ENCODE measurements around the gene HDAC9.

- TF ChIP-seq, protein P1, sequence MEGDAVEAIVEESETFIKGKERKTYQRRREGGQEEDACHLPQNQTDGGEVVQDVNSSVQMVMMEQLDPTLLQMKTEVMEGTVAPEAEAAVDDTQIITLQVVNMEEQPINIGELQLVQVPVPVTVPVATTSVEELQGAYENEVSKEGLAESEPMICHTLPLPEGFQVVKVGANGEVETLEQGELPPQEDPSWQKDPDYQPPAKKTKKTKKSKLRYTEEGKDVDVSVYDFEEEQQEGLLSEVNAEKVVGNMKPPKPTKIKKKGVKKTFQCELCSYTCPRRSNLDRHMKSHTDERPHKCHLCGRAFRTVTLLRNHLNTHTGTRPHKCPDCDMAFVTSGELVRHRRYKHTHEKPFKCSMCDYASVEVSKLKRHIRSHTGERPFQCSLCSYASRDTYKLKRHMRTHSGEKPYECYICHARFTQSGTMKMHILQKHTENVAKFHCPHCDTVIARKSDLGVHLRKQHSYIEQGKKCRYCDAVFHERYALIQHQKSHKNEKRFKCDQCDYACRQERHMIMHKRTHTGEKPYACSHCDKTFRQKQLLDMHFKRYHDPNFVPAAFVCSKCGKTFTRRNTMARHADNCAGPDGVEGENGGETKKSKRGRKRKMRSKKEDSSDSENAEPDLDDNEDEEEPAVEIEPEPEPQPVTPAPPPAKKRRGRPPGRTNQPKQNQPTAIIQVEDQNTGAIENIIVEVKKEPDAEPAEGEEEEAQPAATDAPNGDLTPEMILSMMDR (IDR thresholded peaks at IDR 0.05), result no peak
- TF ChIP-seq POLR2A (IDR thresholded peaks at IDR 0.05), result no peak
These were observed 160.8 kb downstream of the HDAC9 start for GRCh38 chr7:18656362-18656761.
